GM21737 (cell line): ENCODE data around the gene HLX.

Experiments used
- ATAC-seq: cut with Tn5 transposase; IDR thresholded peaks from one replicate; pipeline ENCODE4 v1.9.1; 2021; ENCODE audit warnings: mild to moderate bottlenecking, moderate library complexity; ENCODE audit not compliant: unreplicated experiment

The HLX gene

DNA sequence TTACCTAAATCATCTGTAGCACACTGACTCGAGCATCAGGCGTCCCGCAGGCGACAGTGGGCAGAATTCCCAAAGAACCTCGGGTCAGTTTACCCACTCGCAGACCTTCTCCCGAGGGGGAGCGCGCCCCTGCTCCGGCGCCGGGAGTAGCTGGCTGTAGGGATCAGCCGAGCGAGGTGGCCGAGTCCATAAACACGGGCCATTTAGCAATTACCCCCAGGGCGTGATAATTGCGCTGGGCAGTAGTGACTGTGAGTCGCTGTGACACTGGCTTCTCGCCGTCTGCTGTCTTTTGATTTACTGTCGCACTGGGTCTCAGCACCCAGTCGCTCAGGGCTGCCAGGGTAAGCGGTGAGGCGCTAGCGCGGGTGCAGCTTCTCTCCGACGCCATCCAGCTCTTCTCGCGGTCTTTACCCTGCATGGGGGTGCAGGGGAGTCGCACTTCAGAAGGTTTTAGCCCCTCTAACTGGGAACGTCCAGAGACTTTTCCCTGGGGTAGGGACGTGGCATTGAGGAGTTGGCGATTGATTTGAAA lies 16.2 kb downstream of the HLX start:
- ATAC-seq, result no peak

DNA sequence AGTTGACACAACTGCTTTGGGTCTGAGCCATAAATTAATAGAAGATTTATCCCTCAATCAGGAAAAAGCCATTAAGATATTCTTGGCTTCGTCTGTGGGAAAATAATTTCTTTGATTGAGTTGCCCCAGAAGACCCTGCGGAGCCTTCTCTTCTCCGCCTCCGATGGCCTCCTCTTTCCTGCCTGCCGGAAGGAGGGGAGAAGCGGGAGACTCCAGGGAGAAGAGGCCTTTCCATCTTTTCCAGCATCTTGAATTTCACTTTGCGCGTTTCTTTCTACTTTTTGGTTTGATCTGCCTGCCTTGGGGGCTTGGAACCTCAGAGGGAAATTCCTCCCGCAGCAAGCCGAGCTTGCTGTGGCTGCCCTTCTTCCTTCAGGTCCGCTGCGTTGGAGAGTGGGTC lies 16.8 kb downstream of the HLX start:
- ATAC-seq, result no peak

DNA sequence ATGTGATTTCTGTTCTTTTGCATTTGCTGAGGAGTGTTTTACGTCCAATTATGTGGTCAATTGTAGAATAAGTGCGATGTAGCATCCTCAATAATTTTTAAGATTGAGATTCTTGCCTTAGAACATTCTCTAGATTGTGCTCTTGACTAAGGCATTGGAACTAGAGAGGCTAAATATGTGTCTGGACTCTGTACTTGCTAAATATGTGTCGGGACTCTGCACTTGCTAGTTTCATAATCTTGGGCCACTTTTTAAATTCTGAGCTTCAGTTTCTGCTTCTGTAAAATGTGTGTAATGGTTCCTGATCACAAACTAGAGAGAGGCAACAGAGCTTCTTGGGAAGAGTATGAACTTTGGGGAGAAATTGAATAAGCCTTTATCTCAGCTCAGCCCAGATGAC lies 21.6 kb downstream of the HLX start:
- no peak for ATAC-seq

DNA sequence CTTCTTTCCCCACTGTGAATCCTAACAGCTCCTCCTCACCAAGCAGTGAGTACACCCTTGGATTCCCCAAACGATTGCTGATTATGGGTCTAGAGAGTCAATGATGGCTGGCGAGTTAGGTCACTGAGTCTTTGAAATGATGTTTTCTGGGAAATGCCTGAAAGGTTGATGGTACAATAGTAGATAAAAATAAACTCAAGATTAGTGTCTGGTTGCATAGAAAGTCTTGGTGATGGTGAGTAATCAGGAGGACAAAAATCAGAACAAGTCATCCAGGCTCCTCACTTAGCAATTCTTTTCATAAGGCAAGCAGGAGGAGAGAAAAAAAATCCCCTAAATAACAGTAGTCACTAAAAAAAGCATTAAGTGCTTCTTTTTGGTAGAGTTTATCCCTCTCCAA lies 22.6 kb downstream of the HLX start:
- ATAC-seq, result no peak

DNA sequence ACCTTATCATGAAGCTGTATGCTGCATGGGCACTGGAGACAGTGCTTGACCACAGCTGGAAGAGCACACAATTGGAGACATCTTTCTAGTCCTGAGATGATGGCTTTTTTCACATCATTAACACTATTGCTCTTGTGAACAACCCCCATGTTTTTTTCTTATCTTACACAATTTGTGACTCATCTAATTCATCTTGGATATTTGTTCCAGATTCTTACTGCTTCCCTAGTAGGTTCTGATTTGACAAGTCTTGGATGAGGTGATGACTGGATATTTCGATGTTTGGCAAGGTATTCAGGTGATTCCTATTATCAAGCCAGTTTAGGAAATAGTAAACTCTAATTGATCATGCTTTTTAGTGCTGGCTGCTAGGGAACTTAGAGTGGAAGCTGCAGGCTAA lies 23.7 kb downstream of the HLX start:
- ATAC-seq, result no peak

DNA sequence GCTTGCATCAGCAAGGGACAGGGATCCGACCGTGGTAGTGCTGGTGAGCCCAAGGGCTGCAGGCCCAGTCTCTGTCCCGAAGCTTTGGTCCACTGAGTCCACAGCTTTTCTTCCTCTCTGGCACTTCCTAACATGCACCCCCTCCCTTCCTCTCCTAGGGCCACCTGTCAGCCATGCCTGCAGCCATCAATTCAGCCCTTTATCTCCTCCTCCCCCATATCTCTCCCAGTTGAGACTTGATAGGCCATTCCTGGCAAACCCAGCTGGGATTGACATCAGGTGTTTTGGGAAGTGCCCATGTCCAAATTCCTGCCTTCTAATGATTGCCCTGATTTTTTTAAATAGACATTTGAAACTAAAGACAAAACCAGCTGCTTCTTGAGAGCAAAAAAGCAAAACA lies 25.6 kb downstream of the HLX start:
- no peak for ATAC-seq

DNA sequence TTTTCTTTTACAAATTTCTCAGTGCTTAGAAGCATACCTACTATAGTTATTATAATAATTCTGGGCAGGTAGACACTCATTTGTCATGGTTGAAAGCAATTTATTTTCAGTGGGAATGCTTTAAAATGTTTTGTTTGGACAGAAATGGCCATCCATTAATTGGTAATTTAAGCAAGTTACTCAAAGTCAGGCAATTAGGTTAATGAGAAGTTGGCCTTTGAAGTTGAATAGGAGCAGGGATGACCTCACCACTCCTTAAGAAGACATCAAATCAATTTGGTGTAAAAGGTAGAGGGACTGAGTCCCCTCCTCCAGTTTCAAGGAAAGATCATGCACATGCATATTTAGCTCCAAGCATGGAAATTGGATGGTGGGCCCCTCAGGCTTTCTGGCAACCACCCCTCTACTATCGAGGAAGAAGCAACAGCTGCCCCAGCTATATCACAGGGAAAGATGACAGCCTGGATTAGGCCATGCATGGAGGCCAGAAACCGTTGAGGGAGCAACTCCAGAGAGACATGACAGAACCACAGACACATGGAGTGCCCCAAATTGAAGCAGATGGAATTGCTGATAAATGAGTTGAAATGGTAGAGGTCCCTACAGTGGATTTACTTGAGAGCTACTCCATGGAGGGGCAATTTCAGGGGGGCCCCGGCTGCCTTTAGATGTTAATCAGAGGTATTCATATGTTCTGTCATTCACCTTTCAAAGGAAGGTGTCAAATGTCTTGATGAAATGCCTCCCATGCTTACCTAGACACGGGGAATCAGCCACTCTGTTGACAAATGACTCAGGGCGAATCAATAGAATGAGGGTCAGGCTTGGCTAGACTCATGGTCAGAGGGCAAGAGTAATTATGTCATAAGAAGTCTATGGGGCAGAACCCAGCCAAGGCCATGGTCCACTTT lies 26.7 kb downstream of the HLX start:
- no peak for ATAC-seq

DNA sequence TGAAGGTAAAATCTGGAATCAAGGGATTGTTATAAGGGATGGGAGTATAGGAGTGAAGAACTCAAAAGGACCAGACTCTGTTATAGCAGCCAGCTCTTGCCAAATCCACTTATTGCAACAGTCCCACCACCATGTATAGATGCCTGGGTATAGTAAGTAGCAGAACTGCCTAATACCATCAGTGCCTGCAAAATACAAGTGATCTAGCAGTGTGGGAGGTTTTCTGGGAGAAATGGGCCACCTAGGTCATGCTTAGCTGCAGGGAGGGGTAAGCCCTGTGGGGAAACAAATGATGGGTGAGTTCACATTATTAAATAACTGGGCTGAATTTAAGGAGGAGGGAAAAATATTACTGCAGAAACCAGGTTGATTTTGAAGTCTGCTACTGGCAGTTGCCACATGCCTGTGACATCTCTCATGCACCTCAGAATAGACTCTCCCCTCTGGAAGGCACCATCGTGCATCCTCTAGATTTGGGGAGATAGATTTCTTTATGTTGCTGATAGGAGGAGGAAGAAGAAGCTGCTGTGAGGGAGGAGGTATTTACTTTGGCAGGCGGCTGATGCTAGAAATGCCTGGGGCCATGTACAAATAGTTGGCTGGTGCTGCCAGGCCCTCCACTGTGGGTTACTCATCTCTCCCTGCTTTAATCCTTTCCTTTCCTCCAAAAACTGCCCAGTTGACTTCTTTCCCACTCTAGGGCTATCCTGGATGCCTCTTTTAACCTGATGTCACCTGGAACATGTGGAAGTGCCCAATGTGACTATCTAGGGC lies 27.5 kb downstream of the HLX start:
- ATAC-seq, result no peak

DNA sequence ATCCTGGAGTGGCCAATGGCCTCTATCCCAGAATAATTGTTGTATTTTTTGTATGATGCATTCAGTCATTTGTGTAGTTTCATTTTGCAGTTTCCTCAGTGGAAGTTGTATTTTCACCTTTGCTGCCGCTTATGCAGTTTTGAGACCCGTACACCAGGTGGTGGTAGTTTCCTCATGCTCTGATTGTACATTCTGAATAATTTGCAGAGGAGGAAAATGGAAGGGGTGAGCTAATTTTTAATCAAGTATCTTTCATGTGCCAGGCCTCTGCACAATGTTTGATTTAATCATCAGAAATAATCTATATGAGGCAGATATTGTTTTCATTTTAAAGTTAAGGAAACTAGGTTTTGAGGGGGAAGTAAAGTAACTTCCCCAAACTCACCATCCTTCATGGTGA lies 29.5 kb downstream of the HLX start:
- ATAC-seq, result no peak

DNA sequence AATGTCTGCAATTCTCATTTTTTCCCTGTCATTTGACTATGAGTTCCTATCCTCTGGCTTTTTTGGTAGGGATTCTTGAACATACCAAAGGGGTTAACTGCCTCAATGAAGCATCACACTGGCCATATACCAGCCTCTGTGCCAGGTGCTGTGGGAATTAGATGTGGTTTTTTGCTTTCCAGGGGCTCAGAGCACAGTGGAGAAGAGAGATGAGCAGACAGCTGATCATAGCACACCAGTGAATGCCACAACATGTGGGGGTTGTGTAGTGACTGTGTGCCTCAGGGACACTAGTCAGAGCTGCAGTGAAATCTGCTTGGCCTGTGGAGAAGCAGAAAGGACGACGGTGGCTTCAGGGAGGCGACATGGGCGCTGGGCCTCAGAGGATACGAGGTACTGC lies 30.8 kb downstream of the HLX start:
- ATAC-seq, result no peak

DNA sequence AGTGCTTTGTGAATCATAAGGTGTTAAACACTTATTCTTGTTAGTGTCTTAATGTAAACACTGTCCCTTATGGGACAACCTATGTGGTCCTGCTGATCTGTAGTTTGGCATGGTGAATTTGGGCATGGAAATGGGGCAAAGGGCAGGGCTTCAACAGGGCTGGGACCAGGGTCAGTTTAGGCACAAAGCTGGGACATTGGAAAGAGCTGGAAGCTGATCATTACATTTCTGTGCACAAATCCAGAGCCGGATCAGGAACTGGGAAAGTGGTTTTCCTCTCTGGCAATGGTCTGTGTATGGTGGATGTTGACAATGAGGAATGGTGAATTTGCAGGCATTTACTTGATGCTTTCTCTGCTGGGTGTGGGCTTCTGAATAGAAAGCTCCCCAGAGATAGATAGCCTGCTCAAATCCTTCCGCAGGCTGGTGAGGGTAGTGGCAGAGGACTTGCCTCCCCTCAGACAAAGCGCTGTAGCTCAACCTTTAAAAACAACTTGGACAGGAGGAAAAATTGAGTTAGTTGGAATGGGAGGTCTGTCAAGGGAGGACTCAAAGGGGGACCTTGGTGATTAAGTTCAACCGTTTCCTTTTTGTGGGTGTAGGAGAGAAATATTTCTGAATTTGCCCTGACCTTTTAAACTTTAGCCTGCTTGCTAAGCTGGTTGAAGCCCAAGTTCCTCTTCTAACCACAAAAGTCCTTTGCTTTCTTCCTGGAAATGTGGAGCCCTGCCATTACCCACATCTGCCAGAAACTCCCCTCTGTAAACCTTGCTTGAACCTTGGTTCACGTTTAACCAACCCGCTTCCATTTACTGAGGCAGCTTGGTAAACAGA lies 35.3 kb downstream of the HLX start:
- ATAC-seq, result no peak

DNA sequence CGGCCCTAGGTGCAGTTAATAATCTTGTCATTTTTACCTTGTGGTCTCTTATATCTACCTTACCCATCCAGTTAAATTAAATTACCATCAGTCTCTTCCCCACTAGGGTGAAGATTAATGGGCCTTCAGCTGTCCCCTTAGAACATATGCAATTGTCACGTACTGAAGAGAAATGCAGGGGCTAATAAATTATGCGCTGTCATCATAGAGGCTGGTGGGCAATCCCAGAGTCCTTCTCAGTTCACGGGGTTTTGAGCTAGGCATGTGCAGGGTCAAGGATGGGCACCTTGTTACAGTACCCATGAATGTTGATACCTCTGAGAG lies 35.8 kb downstream of the HLX start:
- ATAC-seq, result no peak

DNA sequence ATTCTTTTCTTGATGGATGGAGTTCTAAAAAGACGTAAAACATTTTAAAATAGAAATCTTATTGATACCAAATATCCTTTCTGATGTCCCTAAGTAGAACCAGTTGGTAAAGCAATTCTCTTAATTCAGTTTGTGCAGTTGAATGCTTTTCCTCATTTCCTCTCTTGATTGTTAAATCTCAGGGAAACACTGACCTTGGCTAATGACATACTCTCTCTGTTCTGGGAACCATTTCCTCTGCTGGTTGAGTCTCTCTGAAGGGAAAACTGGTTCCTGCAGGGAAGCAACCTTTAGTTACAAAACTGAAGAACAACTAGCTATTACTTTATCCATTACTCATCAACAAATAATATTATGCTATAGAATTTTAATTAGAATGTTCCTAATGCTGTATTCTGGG lies 36.7 kb downstream of the HLX start:
- no peak for ATAC-seq

DNA sequence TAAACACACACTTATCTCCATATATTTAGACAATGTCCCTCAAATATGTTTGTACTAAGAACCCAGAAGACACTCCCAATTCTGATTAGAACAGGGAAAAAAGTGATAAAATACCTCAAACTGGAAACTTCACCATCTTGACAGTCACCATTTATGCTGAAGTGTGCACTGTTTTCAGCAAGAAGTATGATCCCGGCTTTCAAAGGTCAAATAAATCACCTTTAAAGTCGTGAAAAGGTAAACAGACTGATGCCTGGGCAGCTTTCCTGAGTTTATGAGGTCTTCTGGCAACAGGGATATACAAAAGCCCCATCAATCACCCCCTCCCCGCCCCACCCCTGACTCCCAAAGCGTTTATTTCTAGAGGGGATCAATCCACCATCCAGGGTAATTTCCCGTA lies 37.9 kb downstream of the HLX start:
- ATAC-seq, result no peak

DNA sequence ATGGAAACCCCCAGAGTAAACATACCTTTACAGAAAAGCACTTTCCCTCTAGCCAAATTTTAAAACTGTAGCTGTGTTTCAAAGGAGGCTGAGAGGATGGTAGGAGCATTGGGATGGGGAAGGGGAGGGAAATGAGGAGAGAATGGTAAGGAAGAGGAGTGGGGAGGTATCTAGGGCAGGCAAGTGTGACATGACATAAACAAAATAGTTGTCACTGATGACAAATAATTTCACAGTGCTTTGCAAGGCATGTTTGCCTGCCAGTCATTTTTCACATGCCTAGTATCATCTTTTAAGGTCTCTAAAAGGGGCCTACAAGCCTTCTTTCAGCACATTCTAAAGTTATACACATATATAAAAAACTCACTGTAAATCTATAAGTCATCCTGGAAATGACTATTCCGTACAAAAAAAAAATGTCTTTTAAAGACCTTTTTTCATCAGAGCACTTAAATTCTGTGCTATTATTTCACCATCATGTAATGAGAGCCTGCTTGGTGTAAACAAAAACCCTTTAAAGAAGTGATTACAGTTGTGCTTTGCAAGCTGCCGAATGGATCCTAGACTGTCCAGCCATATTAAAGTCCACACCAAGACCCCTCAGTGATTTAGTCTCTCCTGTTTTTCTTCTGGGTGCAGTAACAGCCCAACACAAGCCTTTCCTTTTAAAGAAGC lies 38.4 kb downstream of the HLX start:
- ATAC-seq, result no peak

DNA sequence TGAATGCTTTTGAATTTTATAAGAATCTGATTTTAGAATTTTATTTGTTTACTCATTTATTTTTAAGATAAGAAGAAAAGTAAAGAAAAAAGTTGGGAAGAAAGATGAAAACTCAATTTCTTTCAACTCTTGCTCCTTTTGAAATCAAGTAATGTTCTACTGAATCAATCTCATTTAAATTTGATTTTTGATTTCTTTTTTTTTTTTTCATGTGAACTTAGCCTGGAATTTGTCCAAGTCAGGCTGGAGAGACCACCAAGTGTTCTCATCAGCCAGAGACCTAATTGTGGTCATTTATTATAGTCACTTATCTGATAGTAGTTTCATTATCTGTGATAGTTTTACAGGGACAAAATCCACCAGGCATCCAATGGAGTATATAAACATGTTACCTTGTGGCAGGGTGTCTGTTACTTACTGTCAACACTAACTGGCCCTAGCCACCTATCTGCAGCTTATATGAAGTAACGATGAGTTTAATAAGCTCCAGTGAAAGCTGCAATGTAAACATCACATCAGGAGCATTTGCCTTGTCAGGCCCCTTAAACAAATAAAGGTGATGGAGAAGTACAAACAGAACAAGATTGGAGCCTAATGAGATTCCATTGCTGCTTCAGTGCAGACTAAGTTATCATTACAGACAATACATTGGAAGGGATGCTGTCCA lies 39.2 kb downstream of the HLX start:
- ATAC-seq, result no peak

DNA sequence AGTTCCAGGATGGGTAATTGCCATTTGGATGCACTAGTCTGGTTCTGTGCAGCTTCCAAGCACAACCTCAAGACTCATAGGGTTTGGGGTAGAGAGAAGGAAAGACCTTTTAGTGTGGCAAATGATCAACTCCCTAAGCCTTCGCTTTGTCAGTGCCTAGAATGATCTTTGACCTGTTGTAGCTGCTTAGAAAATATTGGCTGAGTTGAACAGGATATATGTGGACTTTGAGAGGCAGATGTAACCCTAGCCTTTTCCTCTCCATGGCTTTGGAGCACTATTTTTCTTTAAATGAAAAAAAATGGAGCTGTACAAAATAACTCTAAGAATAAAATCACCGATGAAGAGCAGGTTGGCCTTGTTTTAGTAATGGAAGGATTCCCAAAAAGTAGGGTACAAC lies 41.7 kb downstream of the HLX start:
- no peak for ATAC-seq

DNA sequence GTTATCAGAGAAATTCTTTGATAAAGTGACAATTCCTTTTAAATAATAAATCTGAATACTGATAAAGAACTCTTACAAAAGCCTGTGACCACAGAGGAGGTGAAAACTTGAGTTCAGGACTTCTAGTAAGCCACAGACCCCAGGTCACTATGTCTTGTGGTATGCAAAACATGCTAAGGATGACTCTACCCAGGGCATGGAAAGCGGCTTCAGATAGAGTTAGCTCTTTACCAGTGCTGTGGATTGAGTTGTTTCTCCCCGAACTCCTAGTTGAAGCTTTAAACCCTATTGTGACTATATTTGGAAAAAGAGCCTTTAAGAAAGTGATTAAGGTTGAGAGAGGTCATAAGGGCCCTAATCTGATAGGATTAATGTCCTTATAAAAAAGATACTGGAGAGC lies 42.3 kb downstream of the HLX start:
- ATAC-seq, result no peak

DNA sequence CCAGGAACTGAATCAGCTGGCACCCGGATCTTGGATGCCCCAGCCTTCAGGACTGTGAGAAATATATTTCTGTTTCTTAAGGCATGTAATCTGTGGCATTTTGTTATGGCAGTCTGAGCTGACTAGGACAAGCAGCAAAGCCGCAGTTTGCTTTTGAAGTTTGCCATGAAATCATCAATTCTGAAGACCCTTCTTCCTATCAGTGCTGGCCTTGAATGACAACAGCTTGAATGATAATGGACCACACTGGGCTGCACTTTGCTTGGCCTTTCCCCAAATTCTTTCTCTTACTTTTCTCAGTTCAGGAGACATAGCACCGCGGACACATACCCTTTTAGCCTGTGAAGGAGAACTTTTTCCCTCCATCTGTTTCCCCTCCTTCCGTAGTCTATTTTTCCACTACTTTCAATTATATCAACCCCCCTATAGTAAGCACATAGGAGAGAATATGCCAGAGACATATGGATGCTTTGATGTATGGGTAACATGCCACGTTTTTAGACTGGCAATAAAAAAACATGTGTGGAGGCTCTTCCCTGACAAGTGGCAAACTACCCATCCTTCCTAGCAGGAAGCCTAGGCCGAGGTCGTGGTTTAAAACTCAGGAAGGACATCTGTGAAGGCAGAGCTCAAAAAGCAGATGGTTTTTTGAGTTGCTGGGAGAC lies 42.9 kb downstream of the HLX start:
- ATAC-seq, result no peak

DNA sequence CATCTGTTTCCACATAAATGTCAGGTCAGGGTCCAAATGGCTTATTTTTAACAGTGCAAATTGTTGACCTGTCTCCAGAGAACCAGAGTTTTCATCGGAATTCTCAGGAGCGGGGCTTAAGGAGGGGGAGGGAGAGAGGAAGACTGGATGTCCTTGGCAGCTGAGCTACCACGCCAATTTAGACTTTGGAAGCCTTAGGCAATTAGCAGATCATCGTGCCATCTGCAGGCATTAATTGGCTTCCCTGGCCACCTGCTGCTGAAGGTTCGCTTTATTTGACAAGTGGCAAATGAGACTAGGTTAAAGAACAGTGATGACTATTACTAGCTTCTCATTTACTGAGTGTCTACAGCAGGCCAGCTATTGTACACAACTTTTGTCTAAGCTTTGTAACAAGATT lies 43.7 kb downstream of the HLX start:
- no peak for ATAC-seq
